Astrocyte (in vitro differentiated cells and primary cell): Measurements from ENCODE around the gene MVD.

Experiments used
- CTCF ChIP-seq: IDR thresholded peaks from 2 replicates; pipeline ENCODE4 v1.5.1; 2011; ENCODE audit warnings: low read depth, mild to moderate bottlenecking, inconsistent platforms, low read length, moderate library complexity; ENCODE audit not compliant: insufficient read depth
- EZH2 ChIP-seq: IDR thresholded peaks from 2 replicates; pipeline ENCODE4 v1.6.1; 2012; ENCODE audit warnings: mild to moderate bottlenecking, low read length, inconsistent platforms; ENCODE audit not compliant: insufficient read depth

GRCh38 chr16:88681084-88681680 lies 18.3 kb upstream of the MVD start:
- TF ChIP-seq CTCF (no peak), EZH2 (no peak)
